Peyer's patch (tissue), 4 donors: Measurements from ENCODE around the gene TPBG.

Experiments
- CTCF ChIP-seq, 6 experiments: fragments of 450-650 bp in 4 of 6; fragments of 200-600 bp in 2 of 6; sonication (generic) in 1 of 6; IDR thresholded peaks; one replicate each; pipeline ENCODE4 v1.5.1; 2017 to 2019; ENCODE audit warnings: antibody characterized with exemption in 6 of 6, mild to moderate bottlenecking in 3 of 6, moderate library complexity in 1 of 6
- POLR2A ChIP-seq, 2 donors: fragments of 450-650 bp; IDR thresholded peaks; one replicate each; pipeline ENCODE4 v1.5.1; 2017; ENCODE audit warnings: antibody characterized with exemption in 2 of 2, mild to moderate bottlenecking in 2 of 2, moderate library complexity in 2 of 2

GRCh38 chr6:82397962-82398692, 34.5 kb downstream of the TPBG start:
- no peak for TF ChIP-seq CTCF (IDR thresholded peaks at IDR 0.05)
- no peak for TF ChIP-seq POLR2A (IDR thresholded peaks at IDR 0.05)
